GM21381 (cell line): ENCODE data around the gene PRCD.
"Not testable (repeated sequence)": the region's sequence is repeated elsewhere in the genome, so short reads cannot be mapped to it uniquely, and the experiment has no call there.

Experiments used
- ATAC-seq: cut with Tn5 transposase; IDR thresholded peaks from one replicate; pipeline ENCODE4 v1.9.1; 2021; ENCODE audit warnings: mild to moderate bottlenecking, moderate library complexity; ENCODE audit not compliant: unreplicated experiment

PRCD gene

GRCh38 chr17:76525513-76525833, 14.4 kb upstream of the PRCD start:
- not testable (repeated sequence) for ATAC-seq

- not testable (repeated sequence) for ATAC-seq
These were observed 12.8 kb upstream of the PRCD start for GRCh38 chr17:76527016-76527415.

GRCh38 chr17:76527430-76528111, 12.3 kb upstream of the PRCD start:
- ATAC-seq, result peak; percentile 61

- ATAC-seq, result peak; percentile 36
These were observed 11.7 kb upstream of the PRCD start for GRCh38 chr17:76528156-76528527.

- no peak for ATAC-seq
These were observed 11.2 kb upstream of the PRCD start for GRCh38 chr17:76528528-76529223.

- no peak for ATAC-seq
These were observed 10.4 kb upstream of the PRCD start for GRCh38 chr17:76529224-76530094.

- no peak for ATAC-seq
These were observed 9.6 kb upstream of the PRCD start for GRCh38 chr17:76530095-76530723.

- no peak for ATAC-seq
These were observed 8.9 kb upstream of the PRCD start for GRCh38 chr17:76530811-76531485.

- no peak for ATAC-seq
These were observed 8.3 kb upstream of the PRCD start for GRCh38 chr17:76531486-76532038.

GRCh38 chr17:76532072-76532651, 7.7 kb upstream of the PRCD start:
- ATAC-seq, result no peak

GRCh38 chr17:76533640-76534359, 6.0 kb upstream of the PRCD start:
- not testable (repeated sequence) for ATAC-seq

GRCh38 chr17:76534831-76535732, 4.8 kb upstream of the PRCD start:
- ATAC-seq, result no peak

GRCh38 chr17:76535788-76536510, 3.9 kb upstream of the PRCD start:
- ATAC-seq, result no peak

GRCh38 chr17:76536511-76537287, 3.1 kb upstream of the PRCD start:
- no peak for ATAC-seq

- ATAC-seq, result no peak
These were observed 2.6 kb upstream of the PRCD start for GRCh38 chr17:76537288-76537577.

GRCh38 chr17:76537578-76538280, 2.1 kb upstream of the PRCD start, which contains the start of gene CYGB:
Gene CYGB, minus strand, starts transcription at chr17:76537709. Its CDS starts 167 bp downstream, at chr17:76537542.
- ATAC-seq, result no peak
